Suprapubic skin (tissue), 4 donors: Measurements from ENCODE around the gene GSG1L2. TPM values are rescaled to one million over a fixed set of nuclear protein-coding genes. Genes with fewer than 3 reads are reported as not detected.
"Not testable (repeated sequence)": the region's sequence is repeated elsewhere in the genome, so short reads cannot be mapped to it uniquely, and the experiment has no call there.

Experiments used
- DNase-seq, 2 donors: peaks; one replicate each; pipeline ENCODE4 v3.0.0-alpha.2; 2019; ENCODE audit warnings: low spot score in 2 of 2
- H3K27ac ChIP-seq: fragments of 200-600 bp; sonication (generic); one replicate; pipeline ENCODE4 v1.5.1; 2019
- H3K27me3 ChIP-seq: fragments of 200-600 bp; sonication (generic); one replicate; pipeline ENCODE4 v1.5.1; 2019
- H3K36me3 ChIP-seq: fragments of 200-600 bp; sonication (generic); one replicate; pipeline ENCODE4 v1.5.1; 2019
- H3K4me1 ChIP-seq: fragments of 200-600 bp; sonication (generic); one replicate; pipeline ENCODE4 v1.5.1; 2019
- H3K4me3 ChIP-seq: fragments of 200-600 bp; sonication (generic); one replicate; pipeline ENCODE4 v1.5.1; 2019; ENCODE audit warnings: mild to moderate bottlenecking
- H3K9me3 ChIP-seq: fragments of 200-600 bp; sonication (generic); one replicate; pipeline ENCODE4 v1.5.1; 2019
- CTCF ChIP-seq, 2 donors: fragments of 200-600 bp in 1 of 2; fragments of 450-650 bp in 1 of 2; sonication (generic) in 1 of 2; IDR thresholded peaks; one replicate each; pipeline ENCODE4 v1.5.1; 2016 to 2019; ENCODE audit warnings: antibody characterized with exemption in 2 of 2, mild to moderate bottlenecking in 1 of 2, moderate library complexity in 1 of 2
- EP300 ChIP-seq: sonication (generic); formaldehyde crosslinking; IDR thresholded peaks from one replicate; pipeline ENCODE4 v1.6.1; 2017; ENCODE audit warnings: antibody characterized with exemption
- POLR2A ChIP-seq, 2 donors: fragments of 450-650 bp; IDR thresholded peaks; one replicate each; pipeline ENCODE4 v1.6.1; 2017; ENCODE audit warnings: antibody characterized with exemption in 2 of 2, mild to moderate bottlenecking in 2 of 2, moderate library complexity in 2 of 2
- POLR2AphosphoS5 ChIP-seq, 3 donors: sonication (generic); formaldehyde crosslinking; IDR thresholded peaks; one replicate each; pipeline ENCODE4 v1.6.1; 2017; ENCODE audit warnings: antibody characterized with exemption in 3 of 3
- whole genome bisulfite sequencing: methylation state at CpG from one replicate; pipeline ENCODE4 v1.1.5; 2018; 5-methylcytosine and 5-hydroxymethylcytosine counted together
- total RNA-seq, 4 donors: library from RNA; depleted of rRNA; stranded (reverse); fragments of >200 nt; gene quantifications; one replicate each; pipeline ENCODE4 v1.1.0, GENCODE V29; 2016

GSG1L2 gene
- total RNA-seq, 4 donors from 2014 or later, result not detected

DNA sequence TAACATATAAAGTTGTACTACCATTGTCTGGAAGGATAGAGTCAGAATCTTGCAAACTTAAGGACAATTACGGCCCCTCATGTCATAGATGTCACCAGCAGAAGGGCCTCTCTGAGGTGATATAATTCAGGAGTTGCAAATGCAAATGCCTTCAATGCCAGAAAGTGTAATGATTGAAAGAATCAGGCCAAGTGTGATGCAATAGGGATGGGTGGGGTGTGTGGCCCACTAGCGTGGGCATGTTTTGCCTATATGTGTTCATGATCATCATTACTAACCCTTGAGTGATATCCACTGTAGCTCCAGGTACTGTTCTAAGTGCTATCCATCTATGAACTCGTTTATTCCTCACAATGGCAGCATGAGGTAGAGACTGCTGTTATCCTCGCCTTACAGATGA, 31.6 kb downstream of the GSG1L2 start:
- no peak overlapping the region for H3K4me3 ChIP-seq
- no peaks in the 10 kb centered on the region for H3K4me1 ChIP-seq
- no peaks in the 10 kb centered on the region for H3K36me3 ChIP-seq
- no peaks in the 10 kb centered on the region for H3K27me3 ChIP-seq
- no peak for DNase-seq
- no peak overlapping the region for H3K27ac ChIP-seq
- H3K9me3 ChIP-seq, result no peaks in the 10 kb centered on the region
- 82% methylated on average over 4 of the region's 4 CpGs for WGBS
- no peak for TF ChIP-seq EP300
- TF ChIP-seq CTCF (IDR thresholded peaks at IDR 0.05), result no peak

DNA sequence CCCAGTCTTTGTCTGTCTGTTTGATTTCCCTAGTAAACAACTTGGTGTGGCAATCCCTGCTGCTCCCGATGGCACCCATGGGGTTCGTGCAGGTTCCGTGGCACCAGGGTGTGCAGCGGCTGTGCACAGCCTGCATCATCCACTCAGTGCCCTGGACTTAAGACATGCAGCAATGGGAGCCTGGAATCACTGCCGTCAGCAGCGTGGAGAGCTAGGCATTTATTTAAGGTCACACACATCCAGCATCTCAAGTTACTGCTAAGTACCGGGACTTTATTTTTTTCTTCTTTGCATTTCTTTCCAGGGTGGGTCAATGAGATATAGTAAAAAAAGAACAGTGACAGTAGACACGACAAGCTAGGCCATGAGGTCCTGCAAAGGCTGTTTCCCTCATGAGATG, 33.3 kb downstream of the GSG1L2 start:
- TF ChIP-seq CTCF (IDR thresholded peaks at IDR 0.05), result no peak
- TF ChIP-seq POLR2A (IDR thresholded peaks at IDR 0.05), result no peak
- no peak for TF ChIP-seq POLR2AphosphoS5 (IDR thresholded peaks at IDR 0.05)
- no peak for TF ChIP-seq EP300
- H3K4me1 ChIP-seq, result no peaks in the 10 kb centered on the region
- H3K27me3 ChIP-seq, result no peaks in the 10 kb centered on the region
- no peaks in the 10 kb centered on the region for H3K36me3 ChIP-seq
- 92% methylated on average over 8 of the region's 8 CpGs for WGBS
- H3K4me3 ChIP-seq, result no peak overlapping the region
- no peaks in the 10 kb centered on the region for H3K9me3 ChIP-seq
- no peak for DNase-seq
- no peak overlapping the region for H3K27ac ChIP-seq

GRCh38 chr17:9784544-9784943, 37.3 kb downstream of the GSG1L2 start:
- no peaks in the 10 kb centered on the region for H3K4me1 ChIP-seq
- TF ChIP-seq CTCF (IDR thresholded peaks at IDR 0.05) (no peak), EP300 (no peak), POLR2AphosphoS5 (IDR thresholded peaks at IDR 0.05) (no peak), POLR2A (IDR thresholded peaks at IDR 0.05) (no peak)
- peaks cover 9% of the 10 kb centered on the region for H3K27me3 ChIP-seq
- no peak overlapping the region for H3K4me3 ChIP-seq
- no peaks in the 10 kb centered on the region for H3K36me3 ChIP-seq
- DNase-seq, result no peak
- 95% methylated on average over 2 of the region's 2 CpGs for WGBS
- H3K27ac ChIP-seq, result no peak overlapping the region
- H3K9me3 ChIP-seq, result no peaks in the 10 kb centered on the region

- H3K36me3 ChIP-seq, H3K27ac ChIP-seq, H3K9me3 ChIP-seq, H3K27me3 ChIP-seq, DNase-seq, H3K4me1 ChIP-seq, H3K4me3 ChIP-seq: not testable (repeated sequence)
- WGBS, result 86% methylated on average over 5 of the region's 5 CpGs
These were observed 38.4 kb downstream of the GSG1L2 start for GRCh38 chr17:9783465-9783864.

DNA sequence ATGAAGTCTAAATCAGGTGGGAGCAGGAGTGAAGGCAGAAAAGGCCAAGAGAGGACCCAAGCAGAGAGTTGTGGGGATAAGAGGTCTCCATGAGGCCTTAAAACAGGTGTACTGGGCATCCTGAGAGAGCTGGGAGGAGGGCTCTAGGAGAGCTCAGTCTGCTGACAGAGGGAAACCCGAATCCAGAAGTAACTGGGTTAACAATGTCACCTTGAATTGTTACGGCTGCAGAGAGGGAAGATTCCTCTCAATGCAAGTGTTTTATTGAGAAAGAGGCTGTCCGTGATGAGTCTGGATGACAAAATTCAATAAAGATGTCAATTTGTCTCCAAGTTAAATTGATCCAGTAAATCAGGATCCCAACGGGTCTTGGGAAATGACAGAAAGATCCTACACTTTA, 38.8 kb downstream of the GSG1L2 start:
- Histone ChIP-seq H3K36me3 (no peaks in the 10 kb centered on the region), H3K27me3 (peaks cover 9% of the 10 kb centered on the region), H3K4me3 (no peak overlapping the region), H3K9me3 (no peaks in the 10 kb centered on the region), H3K4me1 (no peaks in the 10 kb centered on the region), H3K27ac (no peak overlapping the region)
- no peak for TF ChIP-seq POLR2AphosphoS5 (IDR thresholded peaks at IDR 0.05)
- DNase-seq, result no peak
- WGBS, result 70% methylated on average over 4 of the region's 4 CpGs

- TF ChIP-seq CTCF (IDR thresholded peaks at IDR 0.05), result no peak
- TF ChIP-seq EP300, result no peak
- no peak for TF ChIP-seq POLR2AphosphoS5 (IDR thresholded peaks at IDR 0.05)
- TF ChIP-seq POLR2A (IDR thresholded peaks at IDR 0.05), result no peak
- no peak overlapping the region for H3K4me3 ChIP-seq
- WGBS, result 88% methylated on average over 3 of the region's 3 CpGs
- no peaks in the 10 kb centered on the region for H3K4me1 ChIP-seq
- H3K36me3 ChIP-seq, result no peaks in the 10 kb centered on the region
- no peak overlapping the region for H3K27ac ChIP-seq
- peaks cover 14% of the 10 kb centered on the region for H3K27me3 ChIP-seq
- H3K9me3 ChIP-seq, result no peaks in the 10 kb centered on the region
- DNase-seq, result no peak
These were observed 41.3 kb downstream of the GSG1L2 start for GRCh38 chr17:9780552-9780951.
